Measurements from ENCODE around the gene P2RX2.

The P2RX2 gene

GRCh38 chr12:132638541-132639408, 20.2 kb downstream of the P2RX2 start:
- no peak for DNase-seq (ENCODE audit: low read depth)

DNA sequence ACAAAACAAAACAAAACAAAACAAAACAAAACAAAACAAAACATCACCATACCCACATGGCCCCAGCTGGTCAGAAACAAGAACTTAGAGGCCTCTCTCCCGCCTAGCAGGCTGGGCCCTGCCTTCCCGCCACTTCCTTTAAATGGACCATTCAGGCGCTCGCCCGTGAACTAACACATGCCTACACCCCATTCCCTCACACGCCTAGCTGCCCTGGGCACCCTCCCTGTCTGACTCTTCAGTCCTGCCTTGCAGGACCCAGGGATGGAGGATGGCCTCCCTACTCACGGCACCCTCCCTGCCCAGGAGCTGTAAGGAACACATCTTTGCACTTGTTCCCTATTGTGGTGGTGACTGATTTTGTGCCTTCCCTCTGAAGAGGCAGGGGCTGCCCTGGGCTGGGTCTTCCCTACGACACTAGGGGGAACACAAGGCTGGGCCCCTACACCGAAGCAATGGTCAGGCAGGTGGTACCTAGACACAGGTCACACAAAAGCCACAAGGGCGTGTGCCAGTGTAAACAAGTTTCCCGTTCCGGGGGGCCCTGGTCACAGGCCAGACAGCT, 21.5 kb downstream of the P2RX2 start:
- no peak for DNase-seq (ENCODE audit: low read depth)

GRCh38 chr12:132640936-132641335, 22.4 kb downstream of the P2RX2 start:
- no peak for DNase-seq (ENCODE audit: low read depth)

DNA sequence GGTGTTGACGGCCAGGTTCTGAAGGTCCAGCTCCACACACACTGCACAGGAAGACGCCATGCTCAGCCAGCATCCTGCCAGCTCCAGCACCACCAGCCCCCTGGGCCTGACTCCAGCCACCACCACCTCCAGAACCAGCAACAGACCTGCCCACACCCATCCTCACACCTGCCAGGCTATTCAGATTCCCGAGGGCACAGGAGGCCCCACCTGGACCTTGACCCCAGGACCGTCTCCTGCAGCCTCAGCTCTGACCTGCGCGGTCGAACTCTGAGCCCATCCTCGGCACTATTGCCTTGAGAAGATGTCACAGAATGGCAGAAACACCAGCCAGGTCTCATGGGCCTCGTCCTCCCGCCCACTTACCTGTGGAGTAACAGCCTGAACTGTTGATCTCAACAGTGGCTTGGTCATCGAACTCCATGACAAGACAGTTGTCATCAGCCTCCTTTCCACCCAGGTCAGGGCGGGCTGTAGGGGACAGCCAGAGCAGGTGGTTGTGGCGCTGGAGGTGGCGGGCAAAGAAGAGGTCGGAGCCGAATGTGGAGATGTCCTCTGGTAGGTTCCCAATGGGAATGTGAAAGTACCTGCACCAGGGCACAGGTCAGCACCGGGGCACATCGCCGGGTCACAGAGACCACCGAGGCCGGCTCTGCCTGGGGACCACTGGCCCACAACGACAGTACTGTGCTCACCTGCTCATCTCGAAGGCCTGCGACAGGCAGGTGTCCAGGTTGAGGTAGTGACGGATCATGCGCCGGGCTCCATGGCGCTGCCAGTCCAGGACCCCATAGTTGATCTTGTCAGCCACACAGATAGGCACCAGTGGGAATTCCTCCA, 23.5 kb downstream of the P2RX2 start:
- DNase-seq (ENCODE audit: low read depth): no peak

GRCh38 chr12:132642846-132643835, 24.6 kb downstream of the P2RX2 start:
- DNase-seq (ENCODE audit: low read depth): no peak

DNA sequence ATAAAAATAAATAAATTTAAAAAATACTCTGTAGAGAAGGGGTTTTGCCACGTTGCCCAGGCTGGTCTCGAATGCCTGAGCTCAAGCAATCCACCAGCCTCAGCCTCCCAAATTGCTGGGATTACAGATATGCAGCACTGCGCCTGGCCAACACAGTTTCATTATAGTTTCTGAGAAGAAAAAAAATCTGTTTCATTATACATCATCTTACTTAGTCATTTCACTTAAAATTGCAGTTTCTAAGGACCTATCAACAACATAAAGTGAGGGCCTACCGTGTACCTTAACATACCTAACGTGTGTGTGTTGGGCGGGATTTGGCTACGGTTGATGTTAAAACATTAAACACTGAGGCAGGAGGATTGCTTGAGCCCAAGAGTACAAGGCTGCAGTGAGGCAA, 28.3 kb downstream of the P2RX2 start:
- DNase-seq (ENCODE audit: low read depth): no peak

DNA sequence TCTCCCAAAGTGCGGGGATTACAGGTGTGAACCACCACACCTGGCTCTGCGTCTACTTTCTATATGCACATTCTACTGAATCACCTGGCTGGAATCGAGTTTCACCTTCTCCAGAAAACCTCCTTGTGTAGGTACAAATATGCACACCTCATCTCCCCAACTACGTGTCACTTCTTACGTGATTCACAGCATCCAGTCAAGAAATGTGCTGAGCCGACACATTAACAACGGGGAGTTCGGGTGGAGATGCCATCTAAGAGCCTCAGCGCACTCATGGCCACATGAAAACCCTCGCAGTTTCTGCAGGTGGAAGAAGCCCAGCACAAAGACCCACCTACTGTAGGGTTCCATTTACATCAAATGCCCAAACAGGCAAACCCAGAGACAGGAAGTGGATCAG, 29.3 kb downstream of the P2RX2 start:
- no peak for DNase-seq (ENCODE audit: low read depth)

DNA sequence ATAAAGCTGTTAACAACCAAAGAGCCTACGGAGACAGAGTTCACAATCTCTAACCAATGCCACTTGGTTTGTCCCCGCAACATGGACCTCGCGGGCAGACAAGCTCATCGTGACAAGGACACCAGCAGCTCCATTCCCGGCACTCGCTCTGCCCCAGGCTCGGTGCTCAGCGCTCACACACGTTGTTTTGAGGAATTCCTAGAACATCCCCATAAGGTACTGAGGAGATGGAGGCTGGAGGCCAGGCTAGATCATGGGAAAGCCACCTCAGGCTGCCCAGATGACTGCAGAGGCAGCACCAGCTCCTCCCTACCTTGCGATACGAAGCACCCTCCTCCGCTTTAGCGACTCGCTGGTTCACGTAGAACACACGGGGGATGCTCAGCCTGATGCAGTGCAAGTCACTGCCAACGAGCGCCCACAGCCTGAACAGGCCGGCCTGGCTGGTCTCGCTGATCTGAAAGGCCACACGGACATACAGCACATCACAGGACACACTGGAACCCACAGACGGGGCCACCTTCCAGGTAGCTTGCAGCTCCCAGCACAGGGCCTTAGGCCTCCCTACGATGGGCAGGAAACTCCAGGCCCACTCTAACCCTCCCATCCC, 30.1 kb downstream of the P2RX2 start:
- no peak for DNase-seq (ENCODE audit: low read depth)

GRCh38 chr12:132649226-132649945, 30.8 kb downstream of the P2RX2 start:
- no peak for DNase-seq (ENCODE audit: low read depth)

GRCh38 chr12:132651444-132652100, 33.0 kb downstream of the P2RX2 start:
- DNase-seq (ENCODE audit: low read depth): no peak

- no peak for DNase-seq (ENCODE audit: low read depth)
Observed at GRCh38 chr12:132653567-132654290, 35.2 kb downstream of the P2RX2 start.

DNA sequence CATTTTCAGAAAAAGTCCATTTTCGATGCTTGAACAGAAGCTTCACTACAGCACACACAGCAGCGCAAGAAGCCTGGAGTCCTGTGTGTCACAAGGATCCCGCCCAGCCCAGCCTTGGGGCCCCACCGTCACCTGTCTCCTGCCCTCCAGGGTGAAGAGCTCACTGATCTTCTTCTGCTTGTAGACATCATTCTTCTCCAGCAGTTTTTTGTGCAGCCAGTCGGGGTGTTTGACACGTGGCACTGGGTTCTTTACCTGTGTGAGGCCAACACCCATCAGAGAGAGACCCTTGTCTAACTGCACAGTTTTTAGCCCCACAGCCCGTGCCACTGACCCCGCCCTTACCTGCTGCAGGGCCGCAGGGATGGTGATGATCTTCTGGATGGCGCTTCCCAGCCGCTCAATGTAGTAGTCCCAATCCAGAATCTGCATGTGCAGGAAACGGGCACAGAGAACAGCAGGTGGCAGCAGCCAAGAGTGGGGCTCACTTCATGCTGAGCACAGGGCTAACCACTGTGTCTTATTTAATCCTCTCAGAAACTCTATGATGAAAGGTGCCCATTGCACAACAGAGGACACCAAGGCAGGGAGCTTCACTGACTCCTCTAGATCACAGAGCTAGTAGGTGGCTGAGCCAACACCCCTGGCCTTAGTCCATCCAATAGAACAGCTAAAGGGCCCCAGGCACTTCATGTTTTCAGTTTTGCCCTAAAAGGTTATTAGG, 38.6 kb downstream of the P2RX2 start:
- DNase-seq (ENCODE audit: low read depth): no peak

DNA sequence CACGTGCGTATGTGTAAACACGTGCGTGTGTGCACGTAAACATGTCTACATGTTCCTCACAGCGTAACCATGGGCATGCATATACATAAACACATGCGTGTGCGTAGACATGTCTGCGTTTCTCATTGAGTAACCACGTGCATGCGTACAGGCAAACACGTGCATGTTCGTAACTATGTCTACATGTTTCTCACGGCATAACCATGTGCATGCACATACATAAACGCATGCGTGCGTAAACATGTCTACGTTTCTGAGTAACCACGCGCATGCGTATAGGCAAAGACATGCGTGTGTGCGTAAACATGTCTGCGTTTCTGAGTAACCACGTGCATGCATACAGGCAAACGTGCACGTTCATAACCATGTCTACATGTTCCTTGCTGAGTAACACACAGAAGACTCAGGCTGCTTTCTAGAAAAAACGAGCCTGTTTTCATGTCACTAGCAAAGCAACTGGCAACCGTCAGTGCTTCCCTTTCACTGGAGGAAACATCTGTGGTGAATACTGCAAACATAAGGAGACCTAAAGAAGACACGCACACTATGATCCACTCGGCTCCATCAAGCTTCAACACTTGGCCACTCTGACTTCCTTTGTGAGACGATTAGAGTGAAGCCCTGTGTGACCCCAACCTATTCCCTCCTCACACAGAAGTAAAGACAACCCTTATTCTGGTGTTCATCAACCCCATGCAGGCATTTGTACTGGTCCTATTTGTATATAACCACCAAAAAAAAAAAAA, 39.7 kb downstream of the P2RX2 start:
- no peak for DNase-seq (ENCODE audit: low read depth)

- no peak for DNase-seq (ENCODE audit: low read depth)
Observed at GRCh38 chr12:132659146-132659545, 40.6 kb downstream of the P2RX2 start.

DNA sequence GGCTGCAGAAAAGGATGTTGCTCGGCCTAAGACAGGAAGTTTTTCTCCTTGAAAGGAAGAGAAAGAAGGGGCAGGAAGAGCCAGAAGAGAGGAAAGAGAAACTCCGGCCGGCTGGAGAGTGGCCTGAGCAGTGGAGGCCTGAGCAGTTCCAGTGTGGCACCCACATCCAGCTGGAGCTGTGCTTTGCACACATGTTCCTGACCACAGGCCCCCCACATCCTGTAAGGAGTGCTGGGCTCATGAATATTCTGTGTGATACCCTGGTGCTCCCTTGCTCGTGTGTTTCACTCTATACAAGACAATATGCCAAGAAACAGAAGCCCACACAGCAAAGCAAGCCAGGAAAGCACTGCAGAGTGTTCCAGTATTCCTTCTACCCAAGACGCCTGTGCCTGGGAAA, 41.5 kb downstream of the P2RX2 start:
- DNase-seq (ENCODE audit: low read depth): no peak

DNA sequence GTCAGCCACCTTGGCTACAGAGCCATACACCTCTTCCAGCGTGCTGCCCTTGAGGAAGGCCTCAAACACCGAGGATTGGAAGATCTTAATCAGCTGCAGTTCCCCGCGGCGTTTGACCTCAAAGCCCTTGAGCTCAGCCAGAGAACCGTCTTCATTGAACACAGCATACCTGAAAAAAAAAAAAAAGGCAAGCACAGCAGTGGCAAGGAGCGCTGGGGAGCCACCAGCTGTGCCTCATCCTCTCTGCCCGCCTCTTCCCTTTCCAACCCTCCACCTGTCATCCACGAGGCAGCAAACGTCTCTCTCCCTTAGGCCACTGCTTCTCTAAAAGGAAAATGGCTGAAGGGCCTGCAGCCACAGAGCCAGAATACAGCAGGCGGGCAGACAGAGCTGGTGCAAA, 42.4 kb downstream of the P2RX2 start:
- no peak for DNase-seq (ENCODE audit: low read depth)

GRCh38 chr12:132661972-132662371, 43.4 kb downstream of the P2RX2 start:
- no peak for DNase-seq (ENCODE audit: low read depth)

Measured in activated T-helper 9 cell treated with anti-CD3 and anti-CD28 coated beads, Interleukin-2, amount 50 U/mL, for 16 hours (primary cell).